ENCODE data around the gene CCSER1.

Gene CCSER1

GRCh38 chr4:90992213-90992612 is 865.0 kb downstream of the CCSER1 start:
- DNase-seq = no peak

- no peak for DNase-seq
These were observed 867.8 kb downstream of the CCSER1 start for GRCh38 chr4:90994851-90995574.

GRCh38 chr4:90995996-90996395 is 868.8 kb downstream of the CCSER1 start:
- no peak for DNase-seq

GRCh38 chr4:90996813-90997212 is 869.6 kb downstream of the CCSER1 start:
- DNase-seq = no peak

- no peak for DNase-seq
These were observed 888.7 kb downstream of the CCSER1 start for GRCh38 chr4:91015861-91016260.

GRCh38 chr4:91019513-91019912 is 892.3 kb downstream of the CCSER1 start:
- DNase-seq = no peak

- DNase-seq = no peak
These were observed 898.3 kb downstream of the CCSER1 start for GRCh38 chr4:91025241-91026148.

- no peak for DNase-seq
These were observed 901.0 kb downstream of the CCSER1 start for GRCh38 chr4:91028228-91028627.

GRCh38 chr4:91031761-91032160 is 904.6 kb downstream of the CCSER1 start:
- DNase-seq = no peak

- DNase-seq = no peak
These were observed 905.7 kb downstream of the CCSER1 start for GRCh38 chr4:91032725-91033445.

- no peak for DNase-seq
These were observed 908.1 kb downstream of the CCSER1 start for GRCh38 chr4:91035276-91035675.

- no peak for DNase-seq
These were observed 910.8 kb downstream of the CCSER1 start for GRCh38 chr4:91037951-91038350.

GRCh38 chr4:91057871-91058270 is 930.7 kb downstream of the CCSER1 start:
- no peak for DNase-seq

GRCh38 chr4:91058345-91058744 is 931.2 kb downstream of the CCSER1 start:
- DNase-seq = no peak

GRCh38 chr4:91064157-91064853 is 937.1 kb downstream of the CCSER1 start:
- peak; percentile 90 for DNase-seq

- no peak for DNase-seq
These were observed 937.9 kb downstream of the CCSER1 start for GRCh38 chr4:91065117-91065516.

- DNase-seq = no peak
These were observed 943.5 kb downstream of the CCSER1 start for GRCh38 chr4:91070736-91071135.

GRCh38 chr4:91076147-91076546 is 949.0 kb downstream of the CCSER1 start:
- DNase-seq = no peak

- DNase-seq = no peak
These were observed 958.8 kb downstream of the CCSER1 start for GRCh38 chr4:91085961-91086360.

- DNase-seq = no peak
These were observed 960.5 kb downstream of the CCSER1 start for GRCh38 chr4:91087743-91088142.

GRCh38 chr4:91089178-91089577 is 962.0 kb downstream of the CCSER1 start:
- no peak for DNase-seq

GRCh38 chr4:91092398-91092980 is 965.3 kb downstream of the CCSER1 start:
- no peak for DNase-seq

Data from NCI-H1436 (cell line).